HG03025 (cell line): Measurements from ENCODE around the gene HS3ST4.

ENCODE experiments used
- ATAC-seq: cut with Tn5 transposase; IDR thresholded peaks from one replicate; pipeline ENCODE4 v1.9.1; 2021; ENCODE audit warnings: mild to moderate bottlenecking, moderate library complexity; ENCODE audit not compliant: unreplicated experiment, low FRiP score

HS3ST4 gene

GRCh38 chr16:25812215-25812614, 120.5 kb downstream of the HS3ST4 start:
- no peak for ATAC-seq

- no peak for ATAC-seq
These were observed 125.5 kb downstream of the HS3ST4 start for GRCh38 chr16:25817295-25817694.

- ATAC-seq = no peak
These were observed 126.1 kb downstream of the HS3ST4 start for GRCh38 chr16:25817876-25818275.

DNA sequence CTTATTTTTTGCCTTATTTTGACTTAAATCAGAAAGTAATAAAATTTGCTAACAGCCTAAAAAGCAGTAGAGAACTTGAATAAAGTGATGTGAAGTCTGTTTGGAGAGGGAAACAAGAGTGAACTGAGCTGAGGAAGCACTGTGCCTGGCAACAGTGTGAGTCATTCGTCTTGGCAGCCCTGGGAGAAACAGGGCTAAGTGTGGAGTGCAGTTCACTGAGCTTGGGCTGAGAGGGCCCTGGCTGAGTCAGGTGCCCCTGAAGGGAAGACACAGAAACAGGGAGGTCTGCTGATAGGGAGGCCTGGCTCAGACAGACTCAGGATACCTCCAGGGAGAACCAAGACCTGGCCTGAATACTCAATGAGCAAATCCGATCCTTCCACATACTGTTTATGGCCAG, 132.1 kb downstream of the HS3ST4 start:
- ATAC-seq = no peak

GRCh38 chr16:25827709-25828108, 135.9 kb downstream of the HS3ST4 start:
- ATAC-seq = no peak

DNA sequence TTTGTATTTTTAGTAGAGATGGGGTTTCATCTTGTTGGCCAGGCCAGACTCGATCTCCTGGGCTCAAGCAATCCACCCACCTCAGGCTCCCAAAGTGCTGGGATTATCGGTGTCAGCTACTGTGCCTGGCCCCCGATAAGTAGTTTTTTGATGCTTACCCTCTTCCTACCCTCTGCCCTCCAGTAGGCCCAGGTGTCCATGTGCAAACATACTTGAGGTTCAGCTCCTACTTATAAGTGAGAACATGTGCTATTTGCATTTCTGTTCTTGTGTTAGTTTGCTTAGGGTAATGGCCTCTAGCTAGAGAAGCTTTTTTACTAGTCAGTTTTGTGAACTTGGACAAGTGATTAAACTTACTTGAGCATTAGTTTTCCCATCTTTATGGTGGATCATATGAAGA, 136.8 kb downstream of the HS3ST4 start:
- no peak for ATAC-seq

GRCh38 chr16:25832291-25832690, 140.5 kb downstream of the HS3ST4 start:
- no peak for ATAC-seq

DNA sequence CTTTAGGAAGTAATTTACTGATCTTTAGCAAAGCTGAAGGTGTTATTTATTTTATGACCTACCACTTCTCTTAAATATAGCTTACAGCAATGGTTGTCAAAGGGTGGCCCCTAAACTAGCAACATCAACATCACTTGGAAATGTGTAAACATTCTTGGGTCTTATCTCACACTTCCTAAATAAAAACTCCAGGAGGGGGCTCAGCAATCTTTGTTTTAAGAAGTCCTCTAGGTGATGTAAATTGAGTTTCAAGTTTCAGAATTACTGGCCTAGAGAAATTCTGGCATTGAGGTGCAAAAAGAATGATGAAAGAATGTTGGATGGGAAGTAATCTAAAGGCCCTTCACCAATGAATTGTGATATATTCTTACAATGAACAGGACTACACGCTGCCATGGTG, 142.3 kb downstream of the HS3ST4 start:
- no peak for ATAC-seq

DNA sequence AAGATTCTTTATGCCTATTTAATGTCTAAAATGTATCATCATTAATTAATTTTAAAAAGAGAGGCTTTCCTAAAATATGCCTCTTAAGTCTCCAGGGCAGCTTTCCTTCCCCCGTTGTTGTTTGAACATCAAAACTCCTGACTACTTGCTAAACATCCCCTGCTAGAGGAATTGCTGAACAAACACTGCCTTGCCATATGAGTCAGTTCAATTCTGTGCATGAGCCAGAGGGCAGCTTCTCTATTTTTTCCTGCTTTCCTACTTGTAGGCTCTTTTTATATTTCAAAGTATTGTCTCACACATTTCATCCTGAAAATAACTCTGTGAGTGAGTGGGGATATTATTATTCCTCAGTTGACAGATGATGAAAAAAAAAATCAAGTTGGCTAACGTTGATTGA, 143.4 kb downstream of the HS3ST4 start:
- no peak for ATAC-seq

DNA sequence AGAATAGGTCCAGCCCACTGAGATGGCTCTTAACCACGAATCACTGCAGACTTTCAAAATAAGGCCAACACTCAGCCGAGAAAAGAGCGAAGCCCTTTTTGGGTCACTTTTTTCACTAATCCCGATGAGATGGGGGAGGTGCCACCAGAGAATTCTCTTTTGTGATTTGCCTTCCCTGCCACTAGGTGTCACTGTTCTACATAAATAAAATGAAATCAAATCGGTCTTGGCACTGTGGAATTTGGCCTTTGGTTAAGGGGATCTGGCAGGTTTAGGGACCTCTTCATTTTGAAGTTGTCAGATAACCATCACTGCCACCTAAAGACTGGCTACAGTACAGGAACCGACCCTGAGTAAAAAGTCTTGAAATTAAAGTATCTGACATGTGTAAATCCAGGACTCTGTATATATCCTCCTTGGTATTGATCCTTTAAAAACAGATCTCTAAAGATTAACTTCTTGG, 147.0 kb downstream of the HS3ST4 start:
- no peak for ATAC-seq

- no peak for ATAC-seq
These were observed 150.0 kb downstream of the HS3ST4 start for GRCh38 chr16:25841761-25842160.

GRCh38 chr16:25845901-25846300, 154.1 kb downstream of the HS3ST4 start:
- no peak for ATAC-seq

DNA sequence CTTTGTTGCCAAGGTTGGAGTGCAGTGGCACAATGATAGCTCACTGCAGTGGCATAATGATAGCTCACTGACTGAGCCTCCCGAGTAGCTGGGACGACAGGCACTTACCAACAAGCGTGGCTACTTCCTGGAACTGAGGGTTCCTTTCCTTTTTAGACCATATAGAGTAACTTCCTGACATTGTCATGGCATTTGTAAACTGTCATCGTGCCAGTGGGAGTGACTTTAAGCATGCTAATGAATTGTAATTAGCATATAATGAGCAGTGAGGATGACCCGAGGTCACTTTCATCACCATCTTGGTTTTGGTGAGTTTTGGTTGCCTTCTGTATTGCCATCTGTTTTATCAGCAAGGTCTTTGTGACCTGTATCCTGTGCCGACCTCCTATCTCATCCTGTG, 162.4 kb downstream of the HS3ST4 start:
- ATAC-seq = no peak

- no peak for ATAC-seq
These were observed 163.3 kb downstream of the HS3ST4 start for GRCh38 chr16:25855063-25855462.

- no peak for ATAC-seq
These were observed 164.1 kb downstream of the HS3ST4 start for GRCh38 chr16:25855818-25856217.

DNA sequence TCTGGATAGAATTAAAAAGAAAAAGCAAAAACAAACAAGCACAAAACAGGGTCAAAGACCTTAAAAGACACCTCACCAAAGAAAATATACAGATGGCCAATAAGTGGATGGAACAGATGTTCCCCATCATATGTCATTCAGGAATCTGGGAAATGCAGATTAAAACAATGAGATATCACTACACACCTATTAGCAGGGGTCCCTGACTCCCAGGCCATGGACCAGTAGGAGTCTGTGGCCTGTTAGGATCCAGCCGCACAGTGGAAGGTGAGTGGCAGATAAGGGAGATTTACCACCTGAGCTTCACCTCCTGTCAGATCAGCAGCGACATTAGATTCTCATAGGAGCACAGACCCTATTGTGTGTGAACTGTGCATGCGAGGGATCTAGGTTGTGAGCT, 167.9 kb downstream of the HS3ST4 start:
- no peak for ATAC-seq

GRCh38 chr16:25867041-25867440, 175.3 kb downstream of the HS3ST4 start:
- ATAC-seq = no peak

DNA sequence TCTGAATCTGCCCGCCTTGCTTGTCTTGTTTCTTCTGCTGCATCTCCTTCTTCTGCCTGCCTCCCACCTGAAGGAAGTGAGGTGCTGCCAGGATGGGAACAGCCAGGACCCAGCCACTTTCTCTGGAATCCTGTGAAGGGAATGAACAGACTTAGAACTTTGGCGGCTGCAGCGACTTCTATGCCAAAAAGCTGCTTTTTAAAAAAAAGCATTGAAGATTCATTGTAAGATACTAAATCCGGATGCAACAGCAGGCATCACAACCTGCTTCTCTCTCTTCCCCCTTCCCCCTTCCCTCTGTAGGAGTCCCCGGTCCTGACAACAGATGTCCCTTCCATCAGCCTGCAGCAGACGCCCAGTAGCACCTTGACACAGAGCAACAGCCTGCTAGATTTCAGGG, 176.3 kb downstream of the HS3ST4 start:
- ATAC-seq = no peak

DNA sequence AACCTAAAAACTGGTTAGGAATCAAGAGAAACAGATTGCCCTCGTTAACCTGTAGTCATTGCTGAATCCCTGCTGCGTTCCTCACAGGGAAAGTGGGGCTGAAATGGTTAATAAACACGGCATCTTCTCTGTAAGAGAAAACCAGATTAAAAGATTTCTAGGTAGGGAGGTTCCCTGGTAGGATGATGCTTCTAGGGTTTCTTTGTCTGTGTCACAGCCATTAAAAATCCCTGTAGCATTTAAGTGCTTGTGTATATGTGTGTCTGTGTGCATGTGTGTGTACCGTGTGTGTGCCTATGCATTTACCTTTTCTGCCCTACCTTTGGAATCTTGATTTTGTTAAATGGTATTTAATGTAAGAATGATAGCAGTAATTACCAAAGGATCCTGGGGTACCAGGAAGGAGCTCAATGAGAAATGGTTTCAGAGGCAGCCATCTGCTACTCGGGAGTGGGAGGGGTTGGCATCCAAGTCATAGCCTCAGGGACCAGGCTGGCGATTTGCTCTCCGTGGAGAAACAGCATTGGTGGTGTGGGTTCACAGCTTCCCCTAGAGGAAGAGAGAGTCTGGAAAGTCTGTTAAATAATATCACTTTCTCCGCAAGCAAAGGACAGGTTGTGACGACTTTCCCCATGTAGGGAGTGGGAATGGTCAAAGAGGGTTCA, 177.1 kb downstream of the HS3ST4 start:
- ATAC-seq = no peak

DNA sequence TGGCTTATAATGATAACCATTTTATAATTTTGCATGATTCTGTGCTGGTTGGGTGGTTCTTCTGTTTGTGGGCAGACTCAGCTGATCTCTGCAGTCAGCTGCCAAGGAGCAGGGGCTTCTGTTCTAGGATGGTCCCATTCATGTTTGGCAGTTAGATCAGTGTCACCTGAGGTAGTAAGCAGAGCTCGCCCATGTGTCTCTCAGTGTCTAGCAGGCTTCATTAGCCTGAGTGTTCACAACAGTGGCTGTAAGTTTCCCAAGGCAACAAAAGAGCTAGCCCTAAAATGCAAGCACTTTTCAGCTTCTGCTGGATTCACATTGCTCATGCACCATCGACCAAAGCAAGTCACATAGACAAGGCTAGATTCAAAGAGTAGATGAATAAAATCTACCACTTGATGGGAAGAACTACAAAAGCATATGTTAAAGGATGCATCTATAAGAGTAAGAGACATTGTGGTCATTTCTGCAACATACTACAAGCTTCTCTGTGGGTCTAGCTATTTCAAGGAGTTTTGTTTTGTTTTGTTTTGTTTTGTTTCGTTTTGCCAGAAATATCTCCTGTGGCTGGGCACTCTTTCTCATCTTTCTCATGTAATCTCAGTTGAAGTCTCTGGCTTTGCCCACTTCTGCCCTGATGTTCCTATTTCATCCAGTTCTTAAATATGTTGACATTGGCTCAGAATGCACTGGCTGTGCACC, 180.8 kb downstream of the HS3ST4 start:
- ATAC-seq = no peak

- ATAC-seq = no peak
These were observed 182.4 kb downstream of the HS3ST4 start for GRCh38 chr16:25874196-25874595.

DNA sequence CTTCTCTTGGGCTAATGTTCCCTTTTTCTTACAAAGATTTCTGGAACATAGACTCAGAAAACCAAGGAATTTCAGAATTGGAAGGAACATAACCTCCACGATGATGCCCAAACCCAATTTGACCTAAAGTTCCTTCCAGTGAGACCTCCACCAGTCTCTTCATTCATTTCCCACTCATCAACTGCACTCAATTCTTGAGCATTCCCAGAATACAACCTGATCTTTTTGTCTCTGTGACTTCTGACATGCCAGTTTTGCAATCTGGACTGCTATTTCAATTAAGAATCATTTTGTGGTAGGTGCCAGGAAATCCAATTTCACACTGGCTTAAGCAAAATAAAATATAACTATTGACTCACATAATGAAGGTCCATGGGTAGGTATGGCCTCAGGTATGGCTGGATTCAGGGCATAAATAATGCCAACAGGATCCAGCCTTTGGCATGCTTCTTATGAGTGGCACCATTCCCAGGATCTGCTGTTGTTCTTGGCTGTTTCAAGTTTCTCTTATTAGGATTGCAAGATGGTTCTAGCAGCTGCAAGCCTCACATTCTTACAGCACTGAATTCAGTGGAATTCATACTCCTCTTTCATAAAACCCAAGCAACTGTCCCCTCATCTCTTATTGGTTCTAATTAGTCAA, 184.3 kb downstream of the HS3ST4 start:
- no peak for ATAC-seq
